PC-3 (cell line): ENCODE measurements around the gene MORN5. TPM values are rescaled to one million over a fixed set of nuclear protein-coding genes. Genes with fewer than 3 reads are reported as not detected.

Experiments
- ATAC-seq: fragments of 200-7000 bp; cut with Tn5 transposase; 2 replicates; pipeline ENCODE4 v1.9.1; 2020; ENCODE audit warnings: mild to moderate bottlenecking, moderate library complexity
- BruUV-seq: library from RNA; stranded (reverse); fragments of 400-500 nt; replicated peaks from 2 replicates; lab custom pipeline; 2021; lab: Mats Ljungman, UMichigan
- CTCF ChIA-PET: fragments of 300-600 bp; sonication (Branson Sonifier 250); formaldehyde crosslinking; loops from one replicate; lab custom pipeline; 2022; ENCODE audit warnings: antibody characterized with exemption; lab: Charles Lee
- POLR2A ChIA-PET: fragments of 300-600 bp; sonication (Branson Sonifier 250); formaldehyde crosslinking; loops from one replicate; lab custom pipeline; 2022; ENCODE audit warnings: antibody characterized with exemption; ENCODE audit not compliant: unreplicated experiment; lab: Charles Lee
- DNase-seq: peaks from one replicate; pipeline ENCODE4 v3.0.0-alpha.2; 2015
- H2AFZ ChIP-seq: fragments of 300-600 bp; sonication (generic); 2 replicates; pipeline ENCODE4 v1.6.0; 2016; ENCODE audit warnings: antibody characterized with exemption, low read length
- H3F3A ChIP-seq: fragments of 300-600 bp; sonication (generic); one replicate; pipeline ENCODE4 v1.6.0; 2017; ENCODE audit warnings: antibody characterized with exemption, low read length, control low read depth, mild to moderate bottlenecking; ENCODE audit not compliant: unreplicated experiment
- H3K27ac ChIP-seq: fragments of 300-600 bp; sonication (generic); 2 replicates; pipeline ENCODE4 v1.5.1; 2016; ENCODE audit warnings: mild to moderate bottlenecking, low read length
- H3K27me3 ChIP-seq: fragments of 300-600 bp; sonication (generic); 2 replicates; pipeline ENCODE4 v1.6.1; 2016; ENCODE audit warnings: low read length, mixed read lengths
- H3K36me3 ChIP-seq: fragments of 300-600 bp; sonication (generic); 2 replicates; pipeline ENCODE4 v1.6.1; 2016; ENCODE audit warnings: low read depth, mixed run types, low read length, mixed read lengths
- H3K4me1 ChIP-seq: fragments of 300-600 bp; sonication (generic); 2 replicates; pipeline ENCODE4 v1.5.1; 2016; ENCODE audit warnings: low read length; ENCODE audit not compliant: insufficient read depth
- H3K4me2 ChIP-seq: fragments of 300-600 bp; sonication (generic); 2 replicates; pipeline ENCODE4 v1.6.0; 2016; ENCODE audit warnings: low read length
- H3K4me3 ChIP-seq: fragments of 300-600 bp; sonication (generic); 2 replicates; pipeline ENCODE4 v1.5.1; 2016; ENCODE audit warnings: mild to moderate bottlenecking, low read length, mixed read lengths
- H3K79me2 ChIP-seq: fragments of 300-600 bp; sonication (generic); 2 replicates; pipeline ENCODE4 v1.6.1; 2017; ENCODE audit warnings: low read length, mixed read lengths
- H3K9ac ChIP-seq: fragments of 300-600 bp; sonication (generic); 2 replicates; pipeline ENCODE4 v1.6.0; 2016; ENCODE audit warnings: mild to moderate bottlenecking, low read length
- H3K9me2 ChIP-seq: fragments of 300-600 bp; sonication (generic); replicated peaks from 2 replicates; pipeline ENCODE4 v1.6.1; 2016; ENCODE audit warnings: mixed run types, low read length, mixed read lengths
- H3K9me3 ChIP-seq: fragments of 300-600 bp; sonication (generic); 2 replicates; pipeline ENCODE4 v1.6.1; 2016; ENCODE audit warnings: low read length, mixed read lengths
- H4K20me1 ChIP-seq: fragments of 300-600 bp; sonication (generic); 2 replicates; pipeline ENCODE4 v1.6.1; 2016; ENCODE audit warnings: low read length, mixed read lengths
- CTCF ChIP-seq: fragments of 300-600 bp; sonication (generic); conservative IDR thresholded peaks from 2 replicates; pipeline ENCODE4 v1.5.1; 2017; ENCODE audit warnings: antibody characterized with exemption, low read depth, mild to moderate bottlenecking, low read length
- EZH2 ChIP-seq: fragments of 300-600 bp; sonication (generic); IDR thresholded peaks from one replicate; pipeline ENCODE4 v1.6.1; 2017; ENCODE audit warnings: antibody characterized with exemption, mild to moderate bottlenecking, low read length; ENCODE audit not compliant: unreplicated experiment
- EZH2phosphoT487 ChIP-seq: fragments of 300-600 bp; sonication (generic); IDR thresholded peaks from 2 replicates; pipeline ENCODE4 v1.6.1; 2018; ENCODE audit warnings: mild to moderate bottlenecking, antibody characterized with exemption, low read length, borderline replicate concordance
- intact Hi-C: fragments of 100-400 bp; cut with micrococcal nuclease; formaldehyde crosslinking; loops from 2 replicates; pipeline ENCODE4 v1.9.0; 2023
- total RNA-seq: library from RNA; depleted of rRNA; stranded (reverse); fragments of >200 nt; gene quantifications from 2 replicates; pipeline ENCODE4 v1.2.3, GENCODE V29; 2014

MORN5 gene
- total RNA-seq, 1 experiment from 2014 or later: not detected

- H3K4me2 ChIP-seq: no peak overlapping the region
- no peaks in the 10 kb centered on the region for H3K36me3 ChIP-seq
- H3K9ac ChIP-seq: no peak overlapping the region
- H3F3A ChIP-seq: no peaks in the 10 kb centered on the region
- POLR2A ChIA-PET: no interaction called here
- H3K4me3 ChIP-seq: no peak overlapping the region
- ATAC-seq (no peak), DNase-seq (no peak)
- intact Hi-C loops: loop anchor here (5.0 to 10.0 kb wide), 2 partner anchors 97 to 135 kb away; partner anchors contain the start of genes LHX6, MRRF and RBM18
- CTCF ChIA-PET: no interaction called here
- no peaks in the 10 kb centered on the region for H4K20me1 ChIP-seq
- H3K9me3 ChIP-seq: no peaks in the 10 kb centered on the region
- BruUV-seq: no TSS peak
- peaks cover 14% of the 10 kb centered on the region for H3K4me1 ChIP-seq
- H3K9me2 ChIP-seq: no peaks in the 10 kb centered on the region
- no peak overlapping the region for H2AFZ ChIP-seq
- no peak overlapping the region for H3K27ac ChIP-seq
- H3K27me3 ChIP-seq: no peaks in the 10 kb centered on the region
- no peaks in the 10 kb centered on the region for H3K79me2 ChIP-seq
- TF ChIP-seq EZH2 (no peak), CTCF (no peak), EZH2phosphoT487 (no peak)
Measured at GRCh38 chr9:122129969-122130368, 29.7 kb upstream of the MORN5 start.

GRCh38 chr9:122130837-122131236, 28.9 kb upstream of the MORN5 start:
- POLR2A ChIA-PET: no interaction called here
- Histone ChIP-seq H3K27me3 (no peaks in the 10 kb centered on the region), H3K4me3 (no peak overlapping the region), H3K9me3 (no peaks in the 10 kb centered on the region), H3K79me2 (no peaks in the 10 kb centered on the region), H3K4me2 (no peak overlapping the region), H3K27ac (no peak overlapping the region), H3K4me1 (peaks cover 8% of the 10 kb centered on the region), H2AFZ (no peak overlapping the region), H3F3A (no peaks in the 10 kb centered on the region), H4K20me1 (no peaks in the 10 kb centered on the region), H3K9me2 (no peaks in the 10 kb centered on the region), H3K9ac (no peak overlapping the region), H3K36me3 (no peaks in the 10 kb centered on the region)
- ATAC-seq (no peak), DNase-seq (no peak)
- TF ChIP-seq EZH2phosphoT487 (no peak), CTCF (no peak), EZH2 (no peak)
- intact Hi-C loops: no loop called here
- CTCF ChIA-PET: no interaction called here
- no TSS peak for BruUV-seq

- TF ChIP-seq CTCF: no peak
- TF ChIP-seq EZH2phosphoT487: no peak
- TF ChIP-seq EZH2: no peak
- Histone ChIP-seq H3K27me3 (no peaks in the 10 kb centered on the region), H3F3A (no peaks in the 10 kb centered on the region), H3K9me2 (no peaks in the 10 kb centered on the region), H3K79me2 (no peaks in the 10 kb centered on the region), H3K9ac (no peak overlapping the region), H3K27ac (no peak overlapping the region), H3K36me3 (no peaks in the 10 kb centered on the region), H3K9me3 (no peaks in the 10 kb centered on the region), H3K4me2 (no peak overlapping the region), H2AFZ (no peak overlapping the region), H3K4me1 (peaks cover 1% of the 10 kb centered on the region), H3K4me3 (no peak overlapping the region), H4K20me1 (no peaks in the 10 kb centered on the region)
- ATAC-seq (no peak), DNase-seq (no peak)
- ChIA-PET CTCF (no interaction called here), POLR2A (no interaction called here)
- intact Hi-C loops: no loop called here
- no TSS peak for BruUV-seq
Measured at GRCh38 chr9:122131401-122132001, 28.2 kb upstream of the MORN5 start.
